Measurements from ENCODE around the gene PIGR. TPM values are rescaled to one million over a fixed set of nuclear protein-coding genes. Genes with fewer than 3 reads are reported as not detected.

The PIGR gene
- total RNA-seq, 2 experiments from 2014 or later: not detected

DNA sequence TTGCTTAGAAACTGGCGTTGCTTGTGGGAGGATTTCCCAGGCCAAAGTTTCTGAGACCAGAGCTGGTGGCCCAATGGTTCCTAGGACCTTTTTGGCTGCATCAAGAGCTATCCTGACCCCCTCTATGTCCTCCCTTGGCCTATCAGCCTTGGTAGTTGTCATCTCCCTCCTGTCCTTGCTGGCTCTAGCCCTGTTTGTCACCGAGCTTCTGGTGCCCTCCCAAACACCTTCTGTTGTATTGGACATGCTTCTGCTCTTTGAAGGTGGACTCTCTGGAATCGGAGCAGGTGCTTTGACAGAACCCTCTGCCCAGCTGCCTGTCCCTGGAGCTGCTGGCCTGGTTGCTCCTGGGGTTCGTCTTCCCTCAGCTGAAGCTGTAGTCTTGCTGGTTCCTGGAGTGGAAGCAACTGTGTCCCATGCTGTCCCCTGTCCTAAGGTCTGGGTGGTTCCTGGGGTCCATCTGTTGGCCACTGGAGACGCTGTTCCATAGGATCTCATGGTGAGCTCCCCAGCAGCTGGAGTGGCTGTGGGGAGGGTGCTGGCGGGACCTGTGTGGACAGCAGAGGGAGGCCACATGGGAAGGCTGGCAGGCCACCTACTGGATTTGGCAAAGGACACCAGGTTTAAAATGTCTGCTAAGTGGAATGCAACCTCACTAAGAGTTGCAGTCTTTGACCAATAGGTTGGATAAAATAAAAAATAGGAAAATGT is 14.6 kb upstream of the PIGR start:
- ATAC-seq (ENCODE audit: poor library complexity) (no peak), DNase-seq (no peak)
- TF ChIP-seq, protein P1, sequence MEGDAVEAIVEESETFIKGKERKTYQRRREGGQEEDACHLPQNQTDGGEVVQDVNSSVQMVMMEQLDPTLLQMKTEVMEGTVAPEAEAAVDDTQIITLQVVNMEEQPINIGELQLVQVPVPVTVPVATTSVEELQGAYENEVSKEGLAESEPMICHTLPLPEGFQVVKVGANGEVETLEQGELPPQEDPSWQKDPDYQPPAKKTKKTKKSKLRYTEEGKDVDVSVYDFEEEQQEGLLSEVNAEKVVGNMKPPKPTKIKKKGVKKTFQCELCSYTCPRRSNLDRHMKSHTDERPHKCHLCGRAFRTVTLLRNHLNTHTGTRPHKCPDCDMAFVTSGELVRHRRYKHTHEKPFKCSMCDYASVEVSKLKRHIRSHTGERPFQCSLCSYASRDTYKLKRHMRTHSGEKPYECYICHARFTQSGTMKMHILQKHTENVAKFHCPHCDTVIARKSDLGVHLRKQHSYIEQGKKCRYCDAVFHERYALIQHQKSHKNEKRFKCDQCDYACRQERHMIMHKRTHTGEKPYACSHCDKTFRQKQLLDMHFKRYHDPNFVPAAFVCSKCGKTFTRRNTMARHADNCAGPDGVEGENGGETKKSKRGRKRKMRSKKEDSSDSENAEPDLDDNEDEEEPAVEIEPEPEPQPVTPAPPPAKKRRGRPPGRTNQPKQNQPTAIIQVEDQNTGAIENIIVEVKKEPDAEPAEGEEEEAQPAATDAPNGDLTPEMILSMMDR (IDR thresholded peaks at IDR 0.05): no peak
- CTCF ChIA-PET: no interaction called here
- Histone ChIP-seq H3K36me3 (ENCODE audit: insufficient read depth, low read length) (no peaks in the 10 kb centered on the region), H3K4me3 (ENCODE audit: low read length) (no peak overlapping the region), H3K9me3 (ENCODE audit: control insufficient read depth in 1 of 2, insufficient read depth in 1 of 2, low read length in 2 of 2) (no peaks in the 10 kb centered on the region), H3K27me3 (ENCODE audit: control insufficient read depth in 1 of 2, insufficient read depth in 2 of 2, low read length in 2 of 2) (no peaks in the 10 kb centered on the region), H3K27ac (ENCODE audit: low read depth in 1 of 2, low read length in 2 of 2) (no peak overlapping the region), H3K4me1 (ENCODE audit: insufficient read depth, low read length) (peaks cover 6% of the 10 kb centered on the region)
- Mint-ChIP-seq H3K36me3 (ENCODE audit: low read depth) (no peaks in the 10 kb centered on the region), H3K4me1 (ENCODE audit: low read depth) (peaks cover 14% of the 10 kb centered on the region), H3K27ac (no peak overlapping the region), H3K4me3 (no peak overlapping the region), H3K9me3 (no peaks in the 10 kb centered on the region), H3K27me3 (no peaks in the 10 kb centered on the region)
- intact Hi-C loops (cut with DNase I, micrococcal nuclease): no loop called here
- POLR2A ChIA-PET: interaction anchor here (0.9 kb wide), 1 partner anchor 27 kb away, joined by 3 read pairs; no protein-coding TSS in a partner anchor

DNA sequence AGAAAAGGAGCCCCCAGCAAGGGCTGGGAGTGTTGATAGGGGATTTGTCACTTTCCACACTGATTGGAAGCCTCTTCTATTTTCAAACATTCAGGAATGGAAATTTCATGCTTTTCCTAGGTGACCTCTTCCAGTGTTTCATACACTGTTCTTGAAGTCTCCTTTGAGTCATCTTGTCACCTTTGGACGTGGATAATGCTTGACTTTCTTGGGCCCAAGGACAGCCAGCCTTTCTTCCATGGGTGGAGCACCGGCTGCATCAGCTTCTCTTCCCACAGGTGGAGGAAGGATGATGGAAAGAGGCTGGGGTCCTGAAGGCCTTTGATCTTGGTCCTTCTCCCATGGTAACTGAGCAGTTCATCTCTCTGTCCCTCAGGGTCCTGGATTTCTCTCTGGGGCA is 11.9 kb upstream of the PIGR start:
- peaks cover 6% of the 10 kb centered on the region for H3K4me1 ChIP-seq (ENCODE audit: insufficient read depth, low read length)
- Mint-ChIP-seq H3K36me3 (ENCODE audit: low read depth) (no peaks in the 10 kb centered on the region), H3K4me3 (no peak overlapping the region), H3K4me1 (ENCODE audit: low read depth) (peaks cover 14% of the 10 kb centered on the region), H3K27me3 (no peaks in the 10 kb centered on the region), H3K27ac (no peak overlapping the region), H3K9me3 (no peaks in the 10 kb centered on the region)
- TF ChIP-seq, protein P1 (IDR thresholded peaks at IDR 0.05): no peak
- no peak for DNase-seq
- POLR2A ChIA-PET: no interaction called here
- no peaks in the 10 kb centered on the region for H3K36me3 ChIP-seq (ENCODE audit: insufficient read depth, low read length)
- ATAC-seq (ENCODE audit: poor library complexity): no peak
- CTCF ChIA-PET: no interaction called here
- H3K4me3 ChIP-seq (ENCODE audit: low read length): no peak overlapping the region
- H3K9me3 ChIP-seq (ENCODE audit: control insufficient read depth in 1 of 2, insufficient read depth in 1 of 2, low read length in 2 of 2): no peaks in the 10 kb centered on the region
- H3K27me3 ChIP-seq (ENCODE audit: control insufficient read depth in 1 of 2, insufficient read depth in 2 of 2, low read length in 2 of 2): no peaks in the 10 kb centered on the region
- intact Hi-C loops (cut with DNase I, micrococcal nuclease): no loop called here
- H3K27ac ChIP-seq (ENCODE audit: low read depth in 1 of 2, low read length in 2 of 2): no peak overlapping the region

DNA sequence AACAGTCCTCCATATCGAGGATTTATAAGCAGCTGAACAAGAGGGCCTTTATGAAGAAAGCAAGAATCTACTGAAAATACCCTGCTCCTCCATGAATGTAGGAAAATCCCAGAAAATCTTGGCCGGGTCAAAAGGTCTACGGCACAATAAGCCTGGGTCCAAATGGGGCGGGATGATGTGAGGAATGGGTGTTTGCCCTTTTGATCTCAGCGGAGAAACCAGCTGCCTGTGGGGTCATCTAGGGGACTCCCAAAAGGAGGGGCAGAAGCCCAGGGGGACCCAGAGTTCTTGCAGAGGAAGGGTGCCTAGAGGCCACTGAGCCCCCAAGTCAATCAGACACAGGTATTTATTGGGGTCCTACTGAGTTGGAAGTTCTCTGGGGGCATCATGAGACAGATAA is 11.4 kb upstream of the PIGR start:
- Histone ChIP-seq H3K27ac (ENCODE audit: low read depth in 1 of 2, low read length in 2 of 2) (no peak overlapping the region), H3K27me3 (ENCODE audit: control insufficient read depth in 1 of 2, insufficient read depth in 2 of 2, low read length in 2 of 2) (no peaks in the 10 kb centered on the region), H3K36me3 (ENCODE audit: insufficient read depth, low read length) (no peaks in the 10 kb centered on the region), H3K4me1 (ENCODE audit: insufficient read depth, low read length) (peaks cover 6% of the 10 kb centered on the region), H3K4me3 (ENCODE audit: low read length) (no peak overlapping the region), H3K9me3 (ENCODE audit: control insufficient read depth in 1 of 2, insufficient read depth in 1 of 2, low read length in 2 of 2) (no peaks in the 10 kb centered on the region)
- no peaks in the 10 kb centered on the region for H3K36me3 Mint-ChIP-seq (ENCODE audit: low read depth)
- ChIA-PET POLR2A (no interaction called here), CTCF (no interaction called here)
- TF ChIP-seq, protein P1 (IDR thresholded peaks at IDR 0.05): no peak
- DNase-seq (no peak), ATAC-seq (ENCODE audit: poor library complexity) (no peak)
- intact Hi-C loops (cut with DNase I, micrococcal nuclease): no loop called here
- peaks cover 9% of the 10 kb centered on the region for H3K4me1 Mint-ChIP-seq (ENCODE audit: low read depth)
- H3K27me3 Mint-ChIP-seq: no peaks in the 10 kb centered on the region
- no peaks in the 10 kb centered on the region for H3K9me3 Mint-ChIP-seq
- H3K27ac Mint-ChIP-seq: no peak overlapping the region
- no peak overlapping the region for H3K4me3 Mint-ChIP-seq

Measured in CD4-positive, alpha-beta T cell (primary cell).